ENCODE data around the gene ATOH7. TPM values are rescaled to one million over a fixed set of nuclear protein-coding genes. Genes with fewer than 3 reads are reported as not detected.

The ATOH7 gene
- total and polyA plus RNA-seq, 9 of the 15 experiments (the other 6 are each of a cell fraction or from before 2014, with no cell fraction given): not detected

DNA sequence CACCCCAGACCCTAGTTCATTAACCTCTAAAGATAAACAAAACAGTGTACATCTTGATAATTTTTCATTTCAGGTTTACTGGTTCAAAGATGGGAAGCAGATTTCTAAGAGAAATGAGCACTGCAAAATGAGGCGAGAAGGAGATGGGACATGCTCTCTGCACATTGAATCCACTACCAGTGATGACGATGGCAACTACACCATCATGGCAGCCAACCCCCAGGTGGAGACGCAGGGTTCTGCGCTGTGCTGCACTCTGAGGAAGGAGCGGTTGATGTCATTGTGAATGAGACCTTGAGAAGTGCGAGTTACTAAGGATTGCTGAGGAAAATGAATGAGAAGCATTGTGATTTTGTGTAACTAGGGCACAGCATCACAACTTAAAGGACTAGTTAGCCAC, 37.6 kb downstream of the ATOH7 start:
- 3% methylated on average over 6 of the region's 6 CpGs for WGBS (ENCODE audit: insufficient coverage, low coverage, missing lambda C conversion rate)
- no peak overlapping the region; the same call in 1 of the 2 replicates for H2AFZ ChIP-seq (ENCODE audit: low read depth, low read length)
- DNase-seq (ENCODE audit: extremely low read depth in 1 of 4, low spot score in 3 of 4) (no peak), ATAC-seq (peak; percentile 87), FAIRE-seq (peak; percentile 11)
- in situ Hi-C loops (cut with MboI) (no loop called here), intact Hi-C loops (cut with micrococcal nuclease) (no loop called here)
- ChIA-PET CTCF (ENCODE audit: low intra/inter-chr PET ratio) (no interaction called here), POLR2A (no interaction called here)
- BruUV-seq (replicated peaks): no TSS peak
- H3K9ac ChIP-seq (ENCODE audit: insufficient read depth in 1 of 2, low read depth in 2 of 2, low read length in 2 of 2): no peak overlapping the region
- H3K4me3 ChIP-seq: no peak overlapping the region
- H3K27ac ChIP-seq (ENCODE audit: extremely low read depth, low read depth, low read length): no peak overlapping the region
- H3K4me2 ChIP-seq (ENCODE audit: insufficient read depth, low read length): no peak overlapping the region
- peaks cover 4 to 14% of the 10 kb centered on the region in 2 experiments; a peak in 3 of 5 replicates for H3K27me3 ChIP-seq (ENCODE audit: control insufficient read depth in 2 of 2, insufficient read depth in 2 of 2, low read length in 2 of 2)
- no peaks in the 10 kb centered on the region for H3K9me1 ChIP-seq (ENCODE audit: control insufficient read depth, insufficient read depth, low read length)
- H3K36me3 ChIP-seq (ENCODE audit: control insufficient read depth, insufficient read depth, low read length): no peaks in the 10 kb centered on the region
- no peaks in the 10 kb centered on the region for H3K9me3 ChIP-seq (replicated peaks; ENCODE audit: control insufficient read depth, insufficient read depth, low read depth, low read length)
- no peaks in the 10 kb centered on the region for H4K20me1 ChIP-seq (replicated peaks; ENCODE audit: control insufficient read depth, insufficient read depth, low read length)
- no peak for TF ChIP-seq PHF21A (IDR thresholded peaks at IDR 0.05; ENCODE audit: borderline replicate concordance, low read depth)
- peak in 1 of 3 experiments; percentile 42 for TF ChIP-seq YY1 (IDR thresholded peaks at IDR 0.05; ENCODE audit: borderline replicate concordance in 1 of 3, control insufficient read depth in 1 of 3, extremely low read depth in 1 of 3, insufficient read depth in 3 of 3, insufficient read length in 1 of 3, insufficient replicate concordance in 2 of 3, low read depth in 1 of 3, low read length in 2 of 3)
- no peaks in the 10 kb centered on the region for H3K79me2 ChIP-seq (ENCODE audit: control insufficient read depth, insufficient read depth, low read length)
- no peaks in the 10 kb centered on the region for H3K4me1 ChIP-seq (replicated peaks in 1 of 2; ENCODE audit: control insufficient read depth in 2 of 2, insufficient read depth in 2 of 2, low read length in 2 of 2)

DNA sequence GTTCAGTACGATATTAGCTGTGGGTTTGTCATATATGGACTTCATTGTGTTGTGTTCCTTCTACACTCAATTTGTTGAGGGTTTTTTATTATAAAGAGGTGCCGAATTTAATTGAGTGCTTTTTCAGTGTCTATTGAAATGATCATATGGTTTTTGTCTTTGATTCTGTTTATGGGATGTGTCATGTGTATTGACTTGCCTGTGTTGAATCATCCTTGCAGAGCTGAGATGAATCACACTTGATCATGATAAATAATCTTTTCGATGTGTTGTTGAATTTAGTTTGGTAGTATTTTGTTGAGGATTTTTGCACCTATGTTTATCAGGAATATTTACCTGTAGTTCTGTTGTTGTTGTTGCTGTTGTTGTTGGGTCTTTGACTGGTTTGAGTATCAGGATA, 39.8 kb downstream of the ATOH7 start:
- 2% methylated on average over 3 of the region's 3 CpGs for WGBS (ENCODE audit: insufficient coverage, low coverage, missing lambda C conversion rate)
- Histone ChIP-seq H3K9me3 (replicated peaks; ENCODE audit: control insufficient read depth, insufficient read depth, low read depth, low read length) (no peaks in the 10 kb centered on the region), H3K79me2 (ENCODE audit: control insufficient read depth, insufficient read depth, low read length) (no peaks in the 10 kb centered on the region), H3K27me3 (ENCODE audit: control insufficient read depth in 2 of 2, insufficient read depth in 2 of 2, low read length in 2 of 2) (peaks cover 0 to 12% of the 10 kb centered on the region in 2 experiments; a peak in 2 of 5 replicates), H3K9me1 (ENCODE audit: control insufficient read depth, insufficient read depth, low read length) (no peaks in the 10 kb centered on the region), H3K4me2 (ENCODE audit: insufficient read depth, low read length) (no peak overlapping the region), H3K36me3 (ENCODE audit: control insufficient read depth, insufficient read depth, low read length) (no peaks in the 10 kb centered on the region), H3K27ac (ENCODE audit: extremely low read depth, low read depth, low read length) (no peak overlapping the region), H3K4me3 (no peak overlapping the region), H2AFZ (ENCODE audit: low read depth, low read length) (no peak overlapping the region), H3K9ac (ENCODE audit: insufficient read depth in 1 of 2, low read depth in 2 of 2, low read length in 2 of 2) (no peak overlapping the region), H4K20me1 (replicated peaks; ENCODE audit: control insufficient read depth, insufficient read depth, low read length) (no peaks in the 10 kb centered on the region), H3K4me1 (replicated peaks in 1 of 2; ENCODE audit: control insufficient read depth in 2 of 2, insufficient read depth in 2 of 2, low read length in 2 of 2) (no peaks in the 10 kb centered on the region)
- ChIA-PET CTCF (ENCODE audit: low intra/inter-chr PET ratio) (no interaction called here), POLR2A (interaction anchor here (0.7 kb wide), 1 partner anchor 108 kb away, joined by 3 read pairs; no protein-coding TSS in a partner anchor)
- FAIRE-seq (no peak), DNase-seq (ENCODE audit: extremely low read depth in 1 of 4, low spot score in 3 of 4) (no peak), ATAC-seq (no peak)
- intact Hi-C loops (cut with micrococcal nuclease) (no loop called here), in situ Hi-C loops (cut with MboI) (no loop called here)
- no TSS peak for BruUV-seq (replicated peaks)
- TF ChIP-seq ZNF384 (IDR thresholded peaks at IDR 0.05; ENCODE audit: low read depth, low read length): no peak
- TF ChIP-seq ZFX (CRISPR knock-in tag; IDR thresholded peaks at IDR 0.05): no peak
- TF ChIP-seq, protein P1, sequence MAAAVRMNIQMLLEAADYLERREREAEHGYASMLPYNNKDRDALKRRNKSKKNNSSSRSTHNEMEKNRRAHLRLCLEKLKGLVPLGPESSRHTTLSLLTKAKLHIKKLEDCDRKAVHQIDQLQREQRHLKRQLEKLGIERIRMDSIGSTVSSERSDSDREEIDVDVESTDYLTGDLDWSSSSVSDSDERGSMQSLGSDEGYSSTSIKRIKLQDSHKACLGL (CRISPR knock-in tag; IDR thresholded peaks at IDR 0.05; ENCODE audit: borderline replicate concordance, poor library complexity, severe bottlenecking): no peak
- TF ChIP-seq ZNF3 (CRISPR knock-in tag; IDR thresholded peaks at IDR 0.05): no peak
- no peak for TF ChIP-seq RBM15 (IDR thresholded peaks at IDR 0.05; ENCODE audit: insufficient read depth, low read length)
- no peak for TF ChIP-seq NR2F6 (CRISPR knock-in tag; IDR thresholded peaks at IDR 0.05)
- no peak for TF ChIP-seq NR3C1 (CRISPR knock-in tag; IDR thresholded peaks at IDR 0.05)
- TF ChIP-seq ARNT (IDR thresholded peaks at IDR 0.05): no peak
- TF ChIP-seq HDAC3 (IDR thresholded peaks at IDR 0.05; ENCODE audit: borderline replicate concordance, partially characterized antibody): no peak
- no peak for TF ChIP-seq FOXK1 (CRISPR knock-in tag; IDR thresholded peaks at IDR 0.05; ENCODE audit: borderline replicate concordance)
- TF ChIP-seq ZNF133 (CRISPR knock-in tag; IDR thresholded peaks at IDR 0.05): no peak
- no peak for TF ChIP-seq RFX5 (IDR thresholded peaks at IDR 0.05; ENCODE audit: low read depth, low read length)
- TF ChIP-seq NUFIP1 (IDR thresholded peaks at IDR 0.05; ENCODE audit: partially characterized antibody): no peak
- no peak for TF ChIP-seq ZBTB8A (IDR thresholded peaks at IDR 0.05; ENCODE audit: partially characterized antibody)
- no peak for TF ChIP-seq CBFA2T2 (conservative IDR thresholded peaks at IDR 0.05)

All from K562 (cell line).